Spleen (tissue), 11 donors: ENCODE measurements around the gene SSBP1. TPM values are rescaled to one million over a fixed set of nuclear protein-coding genes. Genes with fewer than 3 reads are reported as not detected.

Experiments used
- DNase-seq: peaks from one replicate; pipeline ENCODE4 v3.0.0-alpha.2; 2020
- H3K27ac ChIP-seq, 8 donors: fragments of 200-600 bp; sonication (generic) in 7 of 8; 1 replicate in 4 of 8; 2 replicates in 4 of 8; pipeline versions ENCODE4 v1.5.0 to v1.8.0; 2016 to 2021; ENCODE audit warnings: inconsistent platforms in 4 of 8, mild to moderate bottlenecking in 4 of 8, moderate library complexity in 1 of 8
- H3K27me3 ChIP-seq, 7 donors: fragments of 200-600 bp; sonication (generic) in 6 of 7; replicated peaks in 1 of 7; 1 replicate in 4 of 7; 2 replicates in 3 of 7; pipeline versions ENCODE4 v1.5.0 to v1.8.0; 2016 to 2021; ENCODE audit warnings: inconsistent platforms in 3 of 7, mild to moderate bottlenecking in 1 of 7
- H3K36me3 ChIP-seq, 6 donors: fragments of 200-600 bp; sonication (generic) in 5 of 6; 1 replicate in 4 of 6; 2 replicates in 2 of 6; pipeline versions ENCODE4 v1.5.0 to v1.8.0; 2016 to 2021; ENCODE audit warnings: inconsistent platforms in 2 of 6
- H3K4me1 ChIP-seq, 6 donors: fragments of 200-600 bp; sonication (generic) in 5 of 6; 1 replicate in 3 of 6; 2 replicates in 3 of 6; pipeline versions ENCODE4 v1.5.0 to v1.8.0; 2016 to 2021; ENCODE audit warnings: inconsistent platforms in 3 of 6
- H3K4me3 ChIP-seq, 8 donors: fragments of 200-600 bp; sonication (generic) in 7 of 8; 1 replicate in 4 of 8; 2 replicates in 4 of 8; pipeline versions ENCODE4 v1.5.0 to v1.8.0; 2016 to 2021; ENCODE audit warnings: inconsistent platforms in 4 of 8, mild to moderate bottlenecking in 4 of 8, moderate library complexity in 2 of 8
- H3K9me3 ChIP-seq, 8 donors: fragments of 200-600 bp; sonication (generic) in 7 of 8; 1 replicate in 4 of 8; 2 replicates in 4 of 8; pipeline versions ENCODE4 v1.5.0 to v1.8.0; 2016 to 2021; ENCODE audit warnings: inconsistent platforms in 4 of 8
- POLR2A ChIP-seq, 3 donors: fragments of 450-650 bp; IDR thresholded peaks; one replicate each; pipeline ENCODE4 v1.5.1; 2017; ENCODE audit warnings: antibody characterized with exemption in 3 of 3, mild to moderate bottlenecking in 1 of 3
- POLR2AphosphoS5 ChIP-seq, 3 donors: sonication (generic); formaldehyde crosslinking; IDR thresholded peaks; one replicate each; pipeline ENCODE4 v1.5.1; 2017; ENCODE audit warnings: antibody characterized with exemption in 3 of 3
- WGBS, 5 donors: extraction: QIAGEN DNeasy Blood & Tissue Kit in 3 of 5; methylation state at CpG; one replicate each; pipeline versions ENCODE4 v1.1.5 to v1.1.7; 2013 to 2018; 5-methylcytosine and 5-hydroxymethylcytosine counted together
- intact Hi-C: fragments of 100-400 bp; cut with DNase I; formaldehyde crosslinking; loops from one replicate; pipeline ENCODE4 v1.15.0; 2023; ENCODE audit warnings: low total_unique reads
- polyA plus RNA-seq, 3 donors: library from polyadenylated mRNA; stranded (reverse); fragments of 200-250 nt; gene quantifications; one replicate each; pipeline ENCODE4 v1.2.1, GENCODE V29; 2013
- total RNA-seq, 7 donors: library from RNA; depleted of rRNA in 3 of 7; stranded (reverse); fragments of >200 nt in 3 of 7; fragmentation: NEBNext Ultra II Directional in 4 of 7; extraction: Animal tissue kit (Norgen Biotek cat#: 25700) in 4 of 7; gene quantifications; one replicate each; pipeline versions ENCODE4 v1.1.0 to v1.2.1, GENCODE V29; 2016 to 2021
- TF ChIP-seq, protein P1 (sequence below), 11 experiments: fragments of 200-600 bp in 7 of 11; fragments of 450-650 bp in 4 of 11; sonication (generic) in 4 of 11; IDR thresholded peaks in 8 of 11; conservative IDR thresholded peaks in 3 of 11; 1 replicate in 7 of 11; 2 replicates in 4 of 11; pipeline versions ENCODE4 v1.4.0 to v1.8.0; 2016 to 2021; ENCODE audit warnings: antibody characterized with exemption in 11 of 11, inconsistent platforms in 4 of 11, mild to moderate bottlenecking in 1 of 11
- donor health status: healthy with polysubstance abuse.
- donor health status: DM: no; HTN: no; CAD: no; lungs with moderate emphysema.
- donor health status: DM: no; HTN: no; CAD: no.
- donor health status: Bipolar disorder and iron deficiency.
- donor health status: healthy.
- donor health status: DM: no; HTN: no; CAD: no.
- donor health status: DM: yes; HTN: yes; CAD: no.

The SSBP1 gene
- total and polyA plus RNA-seq, 10 donors = 69.3 to 185 (median 104) TPM

DNA sequence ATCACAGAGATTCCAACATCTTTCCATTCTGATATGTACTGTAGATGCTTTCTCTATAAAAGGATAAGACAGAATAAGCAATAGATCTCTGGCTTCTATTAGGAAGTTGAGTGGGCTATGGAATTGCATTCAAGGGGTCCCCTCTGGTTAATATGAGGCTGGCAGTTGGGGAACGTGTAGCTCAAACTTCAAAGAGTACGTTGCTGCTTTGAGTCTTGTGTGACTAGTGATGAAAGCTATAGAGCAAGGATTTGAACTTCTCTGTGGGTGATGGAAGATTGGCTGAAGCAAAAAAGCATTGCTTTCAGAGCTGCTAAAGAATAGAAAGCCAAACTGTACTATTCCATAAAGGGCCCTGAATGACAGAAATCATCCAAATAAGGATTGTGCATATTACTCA, 23.6 kb upstream of the SSBP1 start:
- peaks cover 0 to 5% (median 0%) of the 10 kb centered on the region in 6 donors for H3K36me3 ChIP-seq
- H3K4me1 ChIP-seq = no peaks in the 10 kb centered on the region
- H3K27ac ChIP-seq = no peak overlapping the region
- H3K9me3 ChIP-seq = no peaks in the 10 kb centered on the region
- no peak for TF ChIP-seq POLR2A (IDR thresholded peaks at IDR 0.05)
- 75 to 87% (median 82%) methylated on average over 2 of the region's 2 CpGs for WGBS, 5 donors
- no peaks in the 10 kb centered on the region for H3K27me3 ChIP-seq
- DNase-seq = no peak
- no peak overlapping the region for H3K4me3 ChIP-seq
- intact Hi-C loops = no loop called here

DNA sequence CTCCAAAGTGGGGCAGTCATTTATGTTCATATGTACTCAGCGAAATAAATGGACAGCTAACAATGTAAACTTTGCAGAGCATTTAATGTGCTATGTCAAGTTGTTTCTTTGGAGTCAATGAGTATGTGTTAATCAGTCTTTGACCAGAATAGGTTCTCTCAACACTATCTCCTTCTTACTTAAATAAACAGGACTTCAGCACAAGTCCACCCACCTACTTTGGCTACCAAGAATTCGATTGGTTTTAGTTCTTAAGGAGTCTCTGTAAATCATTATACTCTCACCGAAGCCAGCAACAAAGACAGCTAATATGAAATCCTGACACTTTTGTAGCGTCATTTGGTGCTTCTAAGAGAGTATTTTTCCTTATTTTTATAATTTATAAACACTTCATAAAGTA, 23.1 kb upstream of the SSBP1 start:
- 56 to 88% (median 73%) methylated on average over 4 of the region's 4 CpGs for WGBS, 5 donors
- H3K27ac ChIP-seq = no peak overlapping the region
- intact Hi-C loops = no loop called here
- no peak for DNase-seq
- no peaks in the 10 kb centered on the region for H3K9me3 ChIP-seq
- H3K4me1 ChIP-seq = no peaks in the 10 kb centered on the region
- H3K27me3 ChIP-seq = no peaks in the 10 kb centered on the region
- TF ChIP-seq POLR2A (IDR thresholded peaks at IDR 0.05) (no peak), POLR2AphosphoS5 (IDR thresholded peaks at IDR 0.05) (no peak)
- TF ChIP-seq, protein P1, sequence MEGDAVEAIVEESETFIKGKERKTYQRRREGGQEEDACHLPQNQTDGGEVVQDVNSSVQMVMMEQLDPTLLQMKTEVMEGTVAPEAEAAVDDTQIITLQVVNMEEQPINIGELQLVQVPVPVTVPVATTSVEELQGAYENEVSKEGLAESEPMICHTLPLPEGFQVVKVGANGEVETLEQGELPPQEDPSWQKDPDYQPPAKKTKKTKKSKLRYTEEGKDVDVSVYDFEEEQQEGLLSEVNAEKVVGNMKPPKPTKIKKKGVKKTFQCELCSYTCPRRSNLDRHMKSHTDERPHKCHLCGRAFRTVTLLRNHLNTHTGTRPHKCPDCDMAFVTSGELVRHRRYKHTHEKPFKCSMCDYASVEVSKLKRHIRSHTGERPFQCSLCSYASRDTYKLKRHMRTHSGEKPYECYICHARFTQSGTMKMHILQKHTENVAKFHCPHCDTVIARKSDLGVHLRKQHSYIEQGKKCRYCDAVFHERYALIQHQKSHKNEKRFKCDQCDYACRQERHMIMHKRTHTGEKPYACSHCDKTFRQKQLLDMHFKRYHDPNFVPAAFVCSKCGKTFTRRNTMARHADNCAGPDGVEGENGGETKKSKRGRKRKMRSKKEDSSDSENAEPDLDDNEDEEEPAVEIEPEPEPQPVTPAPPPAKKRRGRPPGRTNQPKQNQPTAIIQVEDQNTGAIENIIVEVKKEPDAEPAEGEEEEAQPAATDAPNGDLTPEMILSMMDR (IDR thresholded peaks at IDR 0.05 in 8 of 11, conservative IDR thresholded peaks at IDR 0.05 in 3 of 11) = no peak
- peaks cover 0 to 5% (median 0%) of the 10 kb centered on the region in 6 donors for H3K36me3 ChIP-seq
- no peak overlapping the region for H3K4me3 ChIP-seq

DNA sequence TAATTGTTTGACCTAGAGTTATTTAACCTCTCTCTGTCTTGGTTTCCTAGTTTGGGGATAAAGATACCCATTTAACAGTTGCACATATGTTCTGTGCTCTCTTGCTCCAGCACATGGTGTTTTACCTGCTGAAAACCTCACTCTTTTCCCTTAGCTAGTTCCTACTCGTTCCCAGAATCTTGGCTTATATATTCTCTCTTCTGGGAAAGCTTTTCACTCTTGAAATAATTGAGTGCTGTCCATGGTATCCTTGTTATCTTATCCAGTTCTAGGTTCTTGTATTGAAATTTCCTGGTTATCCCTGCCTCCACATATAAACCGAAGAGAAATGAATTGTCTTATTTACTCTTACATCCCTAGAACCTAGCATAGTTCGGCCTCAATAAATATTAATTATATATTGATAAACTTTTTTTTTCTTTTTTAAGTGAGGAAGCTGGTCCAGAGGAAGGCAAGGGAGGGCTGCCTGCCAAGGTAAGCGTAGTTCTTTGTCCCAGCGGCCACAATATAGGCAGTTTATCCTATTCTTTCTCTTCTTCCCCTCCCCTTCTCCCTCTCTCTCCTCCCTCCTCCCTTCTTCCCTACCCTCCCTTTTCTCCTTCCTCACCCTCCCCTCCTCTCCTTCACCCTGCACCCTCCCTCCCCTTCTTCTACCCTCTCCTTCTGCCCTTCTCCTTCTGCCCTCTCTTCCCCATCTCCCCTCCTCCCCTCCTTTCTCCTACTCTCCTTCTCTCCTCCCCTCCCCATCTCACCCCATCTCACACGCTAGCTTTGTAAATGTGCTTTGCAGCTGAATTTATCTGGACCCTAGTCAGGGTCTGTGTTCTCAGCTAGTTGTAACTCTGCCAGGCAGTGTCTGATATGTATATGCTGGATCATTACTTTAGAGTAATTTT, 22.1 kb upstream of the SSBP1 start:
- no peak for DNase-seq

DNA sequence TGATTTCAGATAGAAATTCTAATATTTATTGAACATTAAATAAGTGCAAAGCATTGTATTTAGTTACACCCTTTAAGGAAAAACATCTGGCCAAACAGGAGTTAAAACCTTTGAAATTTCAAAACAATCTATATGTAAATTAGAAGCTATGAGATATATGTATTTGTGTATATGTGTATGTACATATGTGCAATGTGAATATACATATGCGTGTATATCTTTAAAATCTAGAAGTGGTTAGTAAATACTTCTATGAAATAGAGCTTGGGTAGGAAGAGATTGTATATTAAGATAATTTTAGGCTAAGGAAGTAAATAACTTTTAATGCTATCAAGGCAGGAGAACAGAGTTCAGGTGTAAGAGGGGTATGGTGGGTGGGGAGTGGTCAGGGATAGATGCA, 20.7 kb upstream of the SSBP1 start:
- H3K4me3 ChIP-seq = no peak overlapping the region
- no peaks in the 10 kb centered on the region for H3K4me1 ChIP-seq
- H3K36me3 ChIP-seq = peaks cover 0 to 14% (median 0%) of the 10 kb centered on the region in 6 donors
- WGBS, 5 donors = 87 to 100% (median 91%) methylated on average over 1 of the region's 1 CpG
- intact Hi-C loops = no loop called here
- H3K27me3 ChIP-seq = no peaks in the 10 kb centered on the region
- no peaks in the 10 kb centered on the region for H3K9me3 ChIP-seq
- H3K27ac ChIP-seq = no peak overlapping the region
- DNase-seq = no peak
- TF ChIP-seq, protein P1 (IDR thresholded peaks at IDR 0.05 in 8 of 11, conservative IDR thresholded peaks at IDR 0.05 in 3 of 11) = no peak
- TF ChIP-seq POLR2AphosphoS5 (IDR thresholded peaks at IDR 0.05) (no peak), POLR2A (IDR thresholded peaks at IDR 0.05) (no peak)

More for the DNA sequence above, 22.1 kb upstream of the SSBP1 start:
- Histone ChIP-seq H3K4me1 (no peaks in the 10 kb centered on the region), H3K9me3 (no peaks in the 10 kb centered on the region), H3K4me3 (no peak overlapping the region), H3K36me3 (peaks cover 0 to 8% (median 0%) of the 10 kb centered on the region in 6 donors), H3K27ac (no peak overlapping the region), H3K27me3 (no peaks in the 10 kb centered on the region)
- intact Hi-C loops = no loop called here
- TF ChIP-seq POLR2AphosphoS5 (IDR thresholded peaks at IDR 0.05) (no peak), POLR2A (IDR thresholded peaks at IDR 0.05) (no peak)
- TF ChIP-seq, protein P1 (IDR thresholded peaks at IDR 0.05 in 8 of 11, conservative IDR thresholded peaks at IDR 0.05 in 3 of 11) = no peak
- 85 to 91% (median 87%) methylated on average over 6 of the region's 6 CpGs for WGBS, 5 donors
